Ishikawa (cell line): ENCODE data around the gene SETBP1.

Source experiments
- CEBPB ChIP-seq: IDR thresholded peaks from 2 replicates; pipeline ENCODE4 v1.6.1; 2012
- CREB1 ChIP-seq: IDR thresholded peaks from 2 replicates; pipeline ENCODE4 v1.6.1; 2012; ENCODE audit warnings: low read depth
- EGR1 ChIP-seq: IDR thresholded peaks from 2 replicates; pipeline ENCODE4 v1.6.1; 2012
- EP300 ChIP-seq: IDR thresholded peaks from 2 replicates; pipeline ENCODE4 v1.6.1; 2012; ENCODE audit warnings: borderline replicate concordance
- FOXM1 ChIP-seq: IDR thresholded peaks from 2 replicates; pipeline ENCODE4 v1.6.1; 2012; ENCODE audit warnings: low read depth, borderline replicate concordance
- NFIC ChIP-seq: IDR thresholded peaks from 2 replicates; pipeline ENCODE4 v1.6.1; 2012
- RAD21 ChIP-seq: IDR thresholded peaks from 2 replicates; pipeline ENCODE4 v1.6.1; 2012; ENCODE audit warnings: low read depth
- TAF1 ChIP-seq: IDR thresholded peaks from 2 replicates; pipeline ENCODE4 v1.6.1; 2012; ENCODE audit warnings: low read depth, mild to moderate bottlenecking
- TCF12 ChIP-seq: IDR thresholded peaks from 2 replicates; pipeline ENCODE4 v1.6.1; 2012; ENCODE audit warnings: low read depth
- TEAD4 ChIP-seq: IDR thresholded peaks from 2 replicates; pipeline ENCODE4 v1.6.1; 2012
- YY1 ChIP-seq: IDR thresholded peaks from 2 replicates; pipeline ENCODE4 v1.6.1; 2012; ENCODE audit warnings: low read depth
- ZBTB7A ChIP-seq: IDR thresholded peaks from 2 replicates; pipeline ENCODE4 v1.6.1; 2012; ENCODE audit warnings: low read depth
- TF ChIP-seq, protein P1 (sequence below): IDR thresholded peaks from 2 replicates; pipeline ENCODE4 v1.6.1; 2012
- TF ChIP-seq, protein P2 (sequence below): IDR thresholded peaks from 2 replicates; pipeline ENCODE4 v1.6.1; 2012; ENCODE audit warnings: low read depth, mild to moderate bottlenecking
- TF ChIP-seq, protein P3 (sequence below): IDR thresholded peaks from 2 replicates; pipeline ENCODE4 v1.6.1; 2012

Gene SETBP1

DNA sequence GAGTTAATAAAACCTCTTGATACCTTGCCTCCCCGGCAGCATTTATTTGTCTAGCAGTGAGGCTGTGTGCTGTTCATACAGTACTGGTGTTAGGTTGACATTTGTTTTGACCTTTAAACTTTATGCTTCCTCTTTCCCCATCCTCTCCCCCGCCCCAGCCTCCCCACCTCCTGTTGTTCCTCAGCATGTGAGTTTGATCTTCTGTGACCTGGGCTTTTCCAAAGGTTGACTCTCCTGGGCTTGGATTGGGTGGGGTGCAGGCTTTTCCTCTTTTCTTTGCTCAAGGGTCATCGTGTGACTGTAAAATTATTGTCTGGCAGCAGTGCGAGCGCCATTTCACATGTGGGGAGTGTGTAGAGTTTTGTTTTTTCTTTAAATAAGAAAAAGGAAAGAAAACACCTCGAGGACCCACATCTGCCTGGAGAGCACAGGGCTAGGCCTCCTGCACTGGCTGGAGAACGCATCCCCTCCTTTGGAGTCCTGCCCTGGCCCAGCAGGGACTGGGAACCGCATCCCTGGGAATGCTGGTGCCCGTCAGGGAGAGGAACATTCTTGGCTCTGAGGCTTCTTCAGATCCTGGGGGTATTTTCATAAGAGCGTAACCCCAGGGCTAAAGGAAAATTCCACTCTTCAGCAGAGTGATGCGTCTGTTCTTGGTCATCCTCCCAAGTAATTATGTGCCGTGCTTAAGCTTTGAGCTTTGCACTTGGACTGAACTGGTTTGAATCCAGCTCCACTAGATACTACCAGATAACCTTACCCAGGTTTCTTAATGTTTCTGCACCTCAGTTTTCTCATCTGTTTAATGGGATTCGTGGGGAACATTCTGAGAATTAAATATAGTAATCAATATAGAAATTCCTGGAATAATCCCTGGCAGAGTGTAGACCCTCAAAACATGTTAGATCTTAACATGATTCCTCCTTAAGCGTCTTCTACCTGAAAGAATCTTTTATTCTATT lies 91.5 kb downstream of the SETBP1 start:
- no peak for TF ChIP-seq TAF1
- no peak for TF ChIP-seq CREB1
- TF ChIP-seq, protein P1, sequence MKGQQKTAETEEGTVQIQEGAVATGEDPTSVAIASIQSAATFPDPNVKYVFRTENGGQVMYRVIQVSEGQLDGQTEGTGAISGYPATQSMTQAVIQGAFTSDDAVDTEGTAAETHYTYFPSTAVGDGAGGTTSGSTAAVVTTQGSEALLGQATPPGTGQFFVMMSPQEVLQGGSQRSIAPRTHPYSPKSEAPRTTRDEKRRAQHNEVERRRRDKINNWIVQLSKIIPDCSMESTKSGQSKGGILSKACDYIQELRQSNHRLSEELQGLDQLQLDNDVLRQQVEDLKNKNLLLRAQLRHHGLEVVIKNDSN: no peak
- no peak for TF ChIP-seq CEBPB
- TF ChIP-seq EGR1: no peak
- TF ChIP-seq YY1: no peak
- TF ChIP-seq RAD21: no peak
- no peak for TF ChIP-seq EP300
- TF ChIP-seq TCF12: no peak
- no peak for TF ChIP-seq ZBTB7A
- no peak for TF ChIP-seq TEAD4
- no peak for TF ChIP-seq FOXM1
- TF ChIP-seq NFIC: no peak
- TF ChIP-seq, protein P2, sequence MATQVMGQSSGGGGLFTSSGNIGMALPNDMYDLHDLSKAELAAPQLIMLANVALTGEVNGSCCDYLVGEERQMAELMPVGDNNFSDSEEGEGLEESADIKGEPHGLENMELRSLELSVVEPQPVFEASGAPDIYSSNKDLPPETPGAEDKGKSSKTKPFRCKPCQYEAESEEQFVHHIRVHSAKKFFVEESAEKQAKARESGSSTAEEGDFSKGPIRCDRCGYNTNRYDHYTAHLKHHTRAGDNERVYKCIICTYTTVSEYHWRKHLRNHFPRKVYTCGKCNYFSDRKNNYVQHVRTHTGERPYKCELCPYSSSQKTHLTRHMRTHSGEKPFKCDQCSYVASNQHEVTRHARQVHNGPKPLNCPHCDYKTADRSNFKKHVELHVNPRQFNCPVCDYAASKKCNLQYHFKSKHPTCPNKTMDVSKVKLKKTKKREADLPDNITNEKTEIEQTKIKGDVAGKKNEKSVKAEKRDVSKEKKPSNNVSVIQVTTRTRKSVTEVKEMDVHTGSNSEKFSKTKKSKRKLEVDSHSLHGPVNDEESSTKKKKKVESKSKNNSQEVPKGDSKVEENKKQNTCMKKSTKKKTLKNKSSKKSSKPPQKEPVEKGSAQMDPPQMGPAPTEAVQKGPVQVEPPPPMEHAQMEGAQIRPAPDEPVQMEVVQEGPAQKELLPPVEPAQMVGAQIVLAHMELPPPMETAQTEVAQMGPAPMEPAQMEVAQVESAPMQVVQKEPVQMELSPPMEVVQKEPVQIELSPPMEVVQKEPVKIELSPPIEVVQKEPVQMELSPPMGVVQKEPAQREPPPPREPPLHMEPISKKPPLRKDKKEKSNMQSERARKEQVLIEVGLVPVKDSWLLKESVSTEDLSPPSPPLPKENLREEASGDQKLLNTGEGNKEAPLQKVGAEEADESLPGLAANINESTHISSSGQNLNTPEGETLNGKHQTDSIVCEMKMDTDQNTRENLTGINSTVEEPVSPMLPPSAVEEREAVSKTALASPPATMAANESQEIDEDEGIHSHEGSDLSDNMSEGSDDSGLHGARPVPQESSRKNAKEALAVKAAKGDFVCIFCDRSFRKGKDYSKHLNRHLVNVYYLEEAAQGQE: no peak
- TF ChIP-seq, protein P3, sequence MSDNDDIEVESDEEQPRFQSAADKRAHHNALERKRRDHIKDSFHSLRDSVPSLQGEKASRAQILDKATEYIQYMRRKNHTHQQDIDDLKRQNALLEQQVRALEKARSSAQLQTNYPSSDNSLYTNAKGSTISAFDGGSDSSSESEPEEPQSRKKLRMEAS: no peak

DNA sequence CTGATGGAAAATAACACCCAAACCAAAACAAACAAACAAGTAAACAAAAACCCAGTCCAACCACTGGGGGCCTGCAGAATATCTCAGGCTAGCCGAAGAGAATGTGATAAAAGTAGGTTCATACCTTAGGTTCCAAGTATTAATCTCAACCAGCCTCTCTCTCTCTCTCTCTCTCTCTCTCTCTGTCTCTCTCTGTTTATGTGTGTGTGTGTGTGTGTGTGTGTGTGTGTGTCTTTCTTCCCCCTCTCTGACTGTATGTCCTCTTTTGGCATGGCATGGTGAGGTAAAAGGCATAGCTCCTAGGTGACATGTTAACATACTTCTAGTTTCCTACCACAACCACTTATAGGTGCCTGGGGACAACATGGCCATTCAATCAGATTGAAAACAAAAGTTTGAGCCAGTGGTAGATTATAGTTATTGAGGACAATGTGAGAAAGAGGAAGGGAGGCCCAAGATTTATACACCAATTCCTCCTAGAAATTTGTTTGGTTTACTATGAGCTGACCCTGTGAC lies 93.0 kb downstream of the SETBP1 start:
- TF ChIP-seq FOXM1 (no peak), ZBTB7A (no peak), TEAD4 (no peak), EP300 (no peak), TAF1 (no peak), RAD21 (no peak), CREB1 (no peak), EGR1 (no peak), NFIC (no peak), CEBPB (no peak)
- TF ChIP-seq, protein P3: no peak
- TF ChIP-seq, protein P2: no peak
- TF ChIP-seq, protein P1: no peak

DNA sequence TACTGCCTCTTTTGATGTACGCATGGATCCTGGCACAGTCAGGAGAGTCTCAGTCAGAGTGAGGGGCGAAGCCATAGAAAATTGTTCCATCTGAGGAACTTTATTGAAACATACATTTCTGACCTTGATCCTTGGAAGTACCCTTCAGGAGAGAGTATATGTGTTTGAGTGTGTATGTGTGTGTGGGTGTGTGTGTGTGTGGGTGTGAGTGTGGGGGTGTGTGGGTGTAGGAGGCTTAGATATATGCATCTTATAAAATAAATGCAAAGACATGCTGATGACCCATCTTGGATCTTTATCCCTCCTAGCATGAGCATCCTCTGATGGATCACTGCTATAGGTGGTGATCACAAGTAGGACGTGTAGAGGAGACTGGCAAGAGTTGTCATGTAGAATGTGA lies 93.5 kb downstream of the SETBP1 start:
- TF ChIP-seq EP300 (no peak), RAD21 (no peak), TEAD4 (no peak), FOXM1 (no peak)
- TF ChIP-seq, protein P2: no peak

DNA sequence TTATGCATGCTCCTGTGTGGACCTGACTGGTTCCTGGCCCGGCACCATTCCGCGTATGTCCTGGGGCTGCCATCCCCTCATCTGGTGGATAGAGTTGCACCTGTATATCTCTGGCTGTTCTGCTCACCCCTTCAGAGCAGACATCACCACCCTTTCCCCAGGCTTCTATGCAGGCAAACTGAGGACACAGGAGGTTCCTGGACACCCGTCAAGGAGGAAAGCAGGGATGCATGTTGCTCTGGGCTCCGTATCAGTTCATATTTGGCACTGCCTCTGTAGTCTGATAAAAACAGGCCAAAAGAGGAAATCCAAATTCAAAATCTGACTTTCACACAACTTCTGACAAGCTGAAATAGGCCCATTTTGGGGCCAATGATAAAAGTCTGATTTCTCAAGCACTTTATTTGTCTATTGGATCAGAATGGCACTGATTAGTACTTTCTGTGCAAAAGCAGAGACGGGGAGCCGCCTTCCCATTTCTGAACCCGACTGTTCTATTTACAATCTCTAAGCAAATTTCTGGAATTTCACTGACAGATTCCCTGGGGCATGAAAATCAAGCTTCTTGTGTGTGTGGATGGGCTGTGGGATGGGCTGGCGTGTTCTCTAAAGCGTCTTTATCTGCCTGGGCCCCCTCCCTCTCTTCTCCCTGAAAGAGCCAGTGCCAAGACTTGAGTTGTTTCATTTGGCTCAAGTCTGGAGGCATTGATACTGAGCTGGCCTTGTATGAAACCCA lies 96.9 kb downstream of the SETBP1 start:
- TF ChIP-seq TCF12 (no peak), CREB1 (no peak), TEAD4 (no peak), YY1 (no peak), CEBPB (no peak), FOXM1 (no peak)
